Measurements from ENCODE around the gene CCDC167.
"Not testable (repeated sequence)": the region's sequence is repeated elsewhere in the genome, so short reads cannot be mapped to it uniquely, and the experiment has no call there.

CCDC167 gene

GRCh38 chr6:37513576-37513975, 13.9 kb upstream of the CCDC167 start:
- H3K4me3 ChIP-seq (ENCODE audit: low read depth, low read length), result no peak overlapping the region
- no peak for DNase-seq (ENCODE audit: low read depth)

- no peak for DNase-seq (ENCODE audit: low read depth)
- no peak overlapping the region for H3K4me3 ChIP-seq (ENCODE audit: low read depth, low read length)
These were observed 13.5 kb upstream of the CCDC167 start for GRCh38 chr6:37513155-37513554.

- no peak overlapping the region for H3K4me3 ChIP-seq (ENCODE audit: low read depth, low read length)
- no peak for DNase-seq (ENCODE audit: low read depth)
These were observed 12.8 kb upstream of the CCDC167 start for GRCh38 chr6:37512400-37513011.

- H3K4me3 ChIP-seq (ENCODE audit: low read depth, low read length), result no peak overlapping the region
- DNase-seq (ENCODE audit: low read depth), result no peak
These were observed 12.3 kb upstream of the CCDC167 start for GRCh38 chr6:37511910-37512399.

GRCh38 chr6:37511201-37511600, 11.5 kb upstream of the CCDC167 start:
- no peak for DNase-seq (ENCODE audit: low read depth)
- no peak overlapping the region for H3K4me3 ChIP-seq (ENCODE audit: low read depth, low read length)

GRCh38 chr6:37507690-37508421, 8.2 kb upstream of the CCDC167 start:
- DNase-seq (ENCODE audit: low read depth), result no peak
- H3K4me3 ChIP-seq (ENCODE audit: low read depth, low read length), result no peak overlapping the region

- DNase-seq (ENCODE audit: low read depth), result no peak
- H3K4me3 ChIP-seq (ENCODE audit: low read depth, low read length), result no peak overlapping the region
These were observed 7.4 kb upstream of the CCDC167 start for GRCh38 chr6:37507077-37507476.

- DNase-seq (ENCODE audit: low read depth), result no peak
These were observed 6.8 kb upstream of the CCDC167 start for GRCh38 chr6:37506479-37506878.

GRCh38 chr6:37504024-37504423, 4.3 kb upstream of the CCDC167 start:
- no peak overlapping the region for H3K4me3 ChIP-seq (ENCODE audit: low read depth, low read length)
- DNase-seq (ENCODE audit: low read depth), result no peak

More at GRCh38 chr6:37506479-37506878, 6.8 kb upstream of the CCDC167 start:
- H3K4me3 ChIP-seq (ENCODE audit: low read depth, low read length), result no peak overlapping the region

GRCh38 chr6:37503309-37503965, 3.7 kb upstream of the CCDC167 start:
- DNase-seq (ENCODE audit: low read depth), result no peak
- H3K4me3 ChIP-seq (ENCODE audit: low read depth, low read length), result no peak overlapping the region

- DNase-seq (ENCODE audit: low read depth), result no peak
- no peak overlapping the region for H3K4me3 ChIP-seq (ENCODE audit: low read depth, low read length)
These were observed 3.1 kb upstream of the CCDC167 start for GRCh38 chr6:37502703-37503291.

- no peak for DNase-seq (ENCODE audit: low read depth)
- H3K4me3 ChIP-seq (ENCODE audit: low read depth, low read length), result no peak overlapping the region
These were observed 2.2 kb upstream of the CCDC167 start for GRCh38 chr6:37501632-37502491.

GRCh38 chr6:37500904-37501303, 1.2 kb upstream of the CCDC167 start:
- H3K4me3 ChIP-seq (ENCODE audit: low read depth, low read length); DNase-seq (ENCODE audit: low read depth): not testable (repeated sequence)

- DNase-seq (ENCODE audit: low read depth), result no peak
- H3K4me3 ChIP-seq (ENCODE audit: low read depth, low read length), result peak overlapping the region; percentile 57
These were observed 558 bp upstream of the CCDC167 start for GRCh38 chr6:37500294-37500608.

GRCh38 chr6:37496951-37497885, 2.5 kb downstream of the CCDC167 start:
- DNase-seq (ENCODE audit: low read depth), result no peak
- no peak overlapping the region for H3K4me3 ChIP-seq (ENCODE audit: low read depth, low read length)

GRCh38 chr6:37495244-37495934, 4.3 kb downstream of the CCDC167 start:
- DNase-seq (ENCODE audit: low read depth), result no peak
- H3K4me3 ChIP-seq (ENCODE audit: low read depth, low read length), result no peak overlapping the region

GRCh38 chr6:37493661-37493995, 6.1 kb downstream of the CCDC167 start:
- DNase-seq (ENCODE audit: low read depth), result no peak
- no peak overlapping the region for H3K4me3 ChIP-seq (ENCODE audit: low read depth, low read length)
